Inflammatory macrophage treated with lipopolysaccharide for 1 hour (primary cell): ENCODE measurements around the gene TBX19.
A peak's percentile ranks its signal among the peaks of the same experiment; 100 is the strongest.
"Not testable (repeated sequence)": the region's sequence is repeated elsewhere in the genome, so short reads cannot be mapped to it uniquely, and the experiment has no call there.

Experiments
- DNase-seq, 2 donors: peaks; one replicate each; pipeline ENCODE4 v3.0.0-alpha.2; 2020 to 2022

TBX19 gene

GRCh38 chr1:168324745-168325425 lies 44.2 kb downstream of the TBX19 start:
- no peak for DNase-seq

GRCh38 chr1:168328731-168329364 lies 48.2 kb downstream of the TBX19 start:
- no peak for DNase-seq

GRCh38 chr1:168330285-168330684 lies 49.6 kb downstream of the TBX19 start:
- DNase-seq = no peak

- DNase-seq = no peak
These were observed 50.9 kb downstream of the TBX19 start for GRCh38 chr1:168331569-168331968.

GRCh38 chr1:168333562-168334276 lies 53.0 kb downstream of the TBX19 start:
- DNase-seq = no peak

- DNase-seq = no peak
These were observed 54.8 kb downstream of the TBX19 start for GRCh38 chr1:168335500-168335899.

GRCh38 chr1:168338589-168339503 lies 58.2 kb downstream of the TBX19 start:
- DNase-seq = no peak

GRCh38 chr1:168340781-168341482 lies 60.3 kb downstream of the TBX19 start:
- DNase-seq = no peak

GRCh38 chr1:168341483-168341975 lies 60.9 kb downstream of the TBX19 start:
- peak in 1 of 2 donors; percentile 25 for DNase-seq

GRCh38 chr1:168342572-168343280 lies 62.0 kb downstream of the TBX19 start:
- DNase-seq = peak; percentile 95 to 96

GRCh38 chr1:168343566-168343965 lies 62.9 kb downstream of the TBX19 start:
- DNase-seq = no peak

- DNase-seq = no peak
These were observed 63.8 kb downstream of the TBX19 start for GRCh38 chr1:168344517-168344916.

- no peak for DNase-seq
These were observed 65.3 kb downstream of the TBX19 start for GRCh38 chr1:168345939-168346338.

GRCh38 chr1:168347630-168348029 lies 67.0 kb downstream of the TBX19 start:
- no peak for DNase-seq

- DNase-seq = peak; percentile 50 to 65
These were observed 67.6 kb downstream of the TBX19 start for GRCh38 chr1:168348146-168348709.

- not testable (repeated sequence) for DNase-seq
These were observed 73.9 kb downstream of the TBX19 start for GRCh38 chr1:168354335-168355269.

- DNase-seq = no peak
These were observed 79.7 kb downstream of the TBX19 start for GRCh38 chr1:168360151-168361021.

GRCh38 chr1:168361252-168361651 lies 80.6 kb downstream of the TBX19 start:
- no peak for DNase-seq

GRCh38 chr1:168362991-168363390 lies 82.3 kb downstream of the TBX19 start:
- DNase-seq = no peak
